DMS114 treated with DMSO at 0.1 percent for 48 hours (cell line): ENCODE measurements around the gene CGB8.
"Not testable (repeated sequence)": the region's sequence is repeated elsewhere in the genome, so short reads cannot be mapped to it uniquely, and the experiment has no call there.

ENCODE experiments used
- DNase-seq: peaks from one replicate; lab custom pipeline; 2025; ENCODE audit not compliant: unreplicated experiment; lab: John Stamatoyannopoulos, UW

The CGB8 gene

GRCh38 chr19:49031642-49032301 is 17.1 kb downstream of the CGB8 start, which contains the start of gene CGB2:
CGB2 (plus strand) TSS chr19:49031890; CDS start chr19:49032096, 206 bp downstream.
- not testable (repeated sequence) for DNase-seq

- DNase-seq, result not testable (repeated sequence)
Observed at GRCh38 chr19:49030323-49030722, 18.6 kb downstream of the CGB8 start.

- not testable (repeated sequence) for DNase-seq
Observed at GRCh38 chr19:49029749-49030148, 19.2 kb downstream of the CGB8 start.

- DNase-seq, result not testable (repeated sequence)
Observed at GRCh38 chr19:49028686-49029085, 20.2 kb downstream of the CGB8 start.

DNA sequence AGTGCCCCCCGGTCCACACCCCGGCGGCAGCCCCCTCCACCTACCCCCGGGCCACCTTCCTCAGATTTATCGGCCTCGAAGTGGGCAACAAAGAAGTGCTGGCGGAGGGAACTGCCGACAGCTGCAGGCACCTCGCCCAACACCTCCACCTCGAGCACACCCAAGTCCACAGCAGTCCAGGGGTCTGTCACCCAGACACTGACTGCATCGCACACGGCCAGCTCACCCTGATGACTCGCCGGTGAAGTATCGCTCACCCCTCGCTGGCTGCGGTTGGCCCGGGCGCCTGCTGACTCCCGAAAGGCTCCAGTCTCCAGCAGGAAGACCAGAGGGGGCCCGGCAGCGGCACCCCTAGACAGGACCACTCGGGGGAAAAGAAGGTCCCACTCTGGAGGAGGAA is 23.3 kb downstream of the CGB8 start:
- DNase-seq, result not testable (repeated sequence)

DNA sequence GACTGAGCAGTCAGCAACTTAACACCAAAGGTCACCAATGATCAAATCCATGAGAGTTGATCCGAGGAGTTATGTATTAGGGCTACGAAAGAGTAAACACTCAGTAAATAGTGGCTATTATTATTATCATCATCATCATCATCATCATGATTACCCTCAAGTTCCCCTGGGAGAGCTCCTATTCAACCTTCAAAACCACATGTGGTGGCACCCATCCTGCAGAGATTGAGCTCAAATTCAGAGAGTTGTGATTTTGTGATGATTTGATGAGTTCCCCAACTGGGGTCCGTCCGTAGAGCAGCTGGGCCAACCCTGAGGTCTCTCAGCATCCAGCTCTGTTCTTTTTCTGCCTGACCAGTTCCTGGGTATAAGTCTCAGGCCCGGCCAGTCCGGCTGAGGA is 23.8 kb downstream of the CGB8 start:
- DNase-seq, result not testable (repeated sequence)

DNA sequence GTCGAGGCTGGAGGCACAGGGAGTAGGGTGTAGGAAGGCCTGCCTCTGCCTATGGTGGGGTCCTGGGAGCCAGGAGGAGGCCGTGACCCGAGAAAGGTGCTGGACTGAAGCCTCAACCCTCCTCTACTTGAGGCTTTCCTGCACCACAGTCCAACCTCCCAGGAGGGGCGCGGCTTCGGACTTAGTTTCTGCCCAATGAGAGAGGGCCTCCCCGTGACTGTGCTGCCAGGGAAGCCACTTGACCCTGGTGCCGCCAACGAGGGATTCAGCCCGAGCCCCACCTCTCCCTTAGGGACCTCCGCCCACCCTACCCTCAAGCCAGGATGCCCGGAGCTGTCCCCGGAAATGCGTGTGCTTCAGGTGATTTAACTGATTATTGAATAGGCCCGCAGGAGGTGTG is 24.7 kb downstream of the CGB8 start, which contains the start of gene CGB3:
Gene CGB3 (minus strand): TSS at position 101 of the 400 bp plus-strand sequence. CDS start 362 bp downstream, outside the sequence.
- not testable (repeated sequence) for DNase-seq

GRCh38 chr19:49022116-49022515 is 26.8 kb downstream of the CGB8 start:
- DNase-seq, result no peak

DNA sequence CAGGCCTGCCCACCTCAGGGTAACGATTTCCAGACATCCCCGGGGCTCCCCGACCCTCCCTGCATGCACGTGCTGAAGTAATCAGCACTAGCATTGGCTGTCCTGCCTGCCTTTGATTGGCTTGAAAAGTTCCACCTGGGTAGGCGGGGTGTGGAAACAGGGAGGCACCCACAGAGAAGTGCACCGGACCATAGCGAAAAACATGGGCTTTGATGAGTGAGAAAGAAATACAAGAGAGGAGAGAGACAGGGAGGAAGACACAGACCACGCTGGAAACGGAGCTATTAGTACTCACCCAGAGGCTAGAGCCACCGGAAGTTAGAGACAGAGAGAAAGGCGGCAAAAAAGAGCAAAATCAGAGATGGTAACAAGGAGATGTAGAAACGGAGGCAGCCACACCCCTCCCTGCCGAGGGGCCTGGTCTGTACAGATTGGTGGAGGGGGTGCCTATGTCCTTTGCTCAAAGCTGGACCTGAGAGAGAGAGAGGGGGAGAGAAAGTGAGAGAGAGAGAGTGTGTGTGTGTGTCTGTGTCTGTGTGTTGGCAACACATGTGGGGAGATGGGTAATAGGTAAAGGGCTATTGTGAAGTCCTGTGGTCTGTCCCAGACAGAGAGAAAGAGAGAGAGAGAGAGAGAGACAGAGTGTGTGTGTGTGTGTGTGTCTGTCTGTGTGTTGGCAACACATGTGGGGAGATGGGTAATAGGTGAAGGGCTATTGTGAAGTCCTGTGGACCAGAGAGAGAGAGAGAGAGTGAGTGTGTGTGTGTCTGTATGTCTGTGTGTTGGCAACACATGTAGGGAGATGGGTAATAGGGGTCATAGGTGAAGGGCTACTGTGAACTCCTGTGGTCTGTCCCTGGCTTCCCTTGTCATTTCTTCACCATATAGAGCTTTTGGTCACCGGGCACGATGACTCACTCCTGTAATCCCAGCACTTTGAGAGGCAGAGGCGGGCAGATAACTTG is 27.7 kb downstream of the CGB8 start:
- DNase-seq, result no peak

DNA sequence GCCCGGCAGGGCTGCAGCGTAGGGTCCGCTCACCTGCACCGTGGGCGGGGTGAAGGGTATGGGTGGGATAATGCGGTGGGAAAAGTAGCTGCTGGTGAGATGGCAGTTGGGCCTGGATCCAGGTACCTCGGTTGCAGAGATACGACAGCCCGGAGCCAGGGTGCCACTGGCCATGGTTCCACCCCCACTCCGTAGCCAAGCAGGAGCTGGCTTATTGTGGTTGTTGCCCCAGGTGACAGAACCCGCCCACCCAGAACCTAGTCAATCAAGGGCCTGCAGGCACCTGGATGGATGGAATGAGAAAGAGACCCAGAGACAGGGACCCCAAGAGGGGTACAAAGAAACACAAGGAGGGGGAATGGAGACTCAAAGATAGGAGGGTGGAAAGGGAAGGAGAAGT is 28.6 kb downstream of the CGB8 start:
- no peak for DNase-seq

- DNase-seq, result no peak
Observed at GRCh38 chr19:49019242-49019932, 29.5 kb downstream of the CGB8 start.

- DNase-seq, result not testable (repeated sequence)
Observed at GRCh38 chr19:49018388-49019241, 30.3 kb downstream of the CGB8 start.

DNA sequence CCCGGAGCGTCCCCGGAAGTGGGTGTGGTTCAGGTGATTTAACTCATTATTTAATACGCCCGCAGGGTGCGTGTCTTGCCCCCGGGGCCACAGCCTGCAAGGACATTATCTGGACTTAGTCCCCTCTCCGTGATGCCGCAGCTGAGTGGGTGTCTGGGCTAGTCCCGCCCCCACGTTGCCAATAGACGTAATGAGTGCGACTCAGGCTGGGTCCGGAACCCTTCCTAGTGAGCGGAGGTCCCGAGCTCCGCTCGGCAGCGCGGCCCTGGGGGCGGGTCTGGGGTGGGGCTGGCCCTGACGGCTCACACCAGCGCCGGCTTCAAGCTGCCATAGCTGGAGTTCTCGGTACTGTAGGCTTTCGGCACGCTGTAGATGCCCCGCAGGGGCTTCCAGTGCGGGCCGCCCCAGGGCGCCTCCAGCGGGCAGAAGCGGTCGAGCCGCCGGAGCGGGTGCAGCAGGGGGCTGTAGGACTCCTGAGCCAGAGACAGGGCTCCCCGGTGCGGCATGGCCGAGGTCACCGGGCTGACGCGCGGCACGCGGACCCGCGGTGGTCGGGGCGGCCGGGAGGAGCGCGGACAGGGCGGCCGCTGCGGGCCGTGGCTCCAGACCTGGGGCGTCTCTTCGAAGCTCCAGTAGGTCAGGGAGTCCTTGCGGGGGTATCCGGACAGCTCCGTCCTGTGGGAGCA is 31.1 kb downstream of the CGB8 start:
- no peak for DNase-seq

DNA sequence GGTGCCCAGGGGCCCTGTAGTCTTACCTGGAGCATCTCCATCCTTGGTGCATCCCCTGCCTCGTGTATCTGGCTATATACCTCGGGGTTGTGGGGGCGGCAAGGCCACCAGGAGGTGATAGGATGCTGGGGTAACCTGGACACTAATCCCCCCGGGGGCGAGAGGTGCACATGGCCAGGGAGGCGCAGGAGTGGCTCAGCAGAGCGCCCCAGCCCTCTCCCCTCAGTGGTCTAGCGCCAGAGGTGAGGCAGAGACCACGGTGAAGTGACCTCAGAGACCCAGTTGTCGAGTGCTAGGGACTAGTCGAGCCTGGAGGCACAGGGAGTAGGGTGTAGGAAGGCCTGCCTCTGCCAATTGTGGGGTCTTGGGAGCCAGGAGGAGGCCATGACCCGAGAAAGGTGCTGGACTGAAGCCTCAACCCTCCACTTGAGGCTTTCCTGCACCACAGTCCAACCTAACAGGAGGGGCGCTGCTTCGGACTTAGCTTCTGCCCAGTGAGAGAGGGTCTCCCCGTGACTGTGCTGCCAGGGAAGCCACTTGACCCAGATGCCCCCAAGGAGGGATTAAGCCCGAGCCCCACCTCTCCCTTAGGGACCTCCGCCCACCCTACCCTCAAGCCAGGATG is 31.8 kb downstream of the CGB8 start, which contains the start of gene LHB:
Gene LHB (minus strand): TSS at position 51 of the 625 bp plus-strand sequence. CDS start 10 bp downstream, at position 41.
- no peak for DNase-seq

- no peak for DNase-seq
Observed at GRCh38 chr19:49016067-49016839, 32.7 kb downstream of the CGB8 start.

DNA sequence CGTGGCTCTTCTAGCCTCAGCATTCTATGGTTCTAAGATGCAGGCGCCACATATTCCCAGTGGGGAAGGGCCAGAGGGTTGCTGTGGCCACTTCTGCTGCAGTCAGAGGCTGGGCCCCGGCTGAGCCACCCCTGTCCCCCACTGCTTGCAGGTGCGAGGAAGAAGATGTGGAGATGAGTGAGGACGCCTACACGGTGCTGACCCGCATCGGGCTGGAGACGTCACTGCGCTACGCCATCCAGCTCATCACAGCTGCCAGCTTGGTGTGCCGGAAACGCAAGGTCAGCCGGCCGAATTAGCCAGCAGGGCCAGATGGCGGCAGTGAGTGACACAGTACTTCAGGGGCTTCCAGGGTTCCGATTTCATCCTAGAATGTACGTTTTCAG is 34.0 kb downstream of the CGB8 start:
- no peak for DNase-seq

- no peak for DNase-seq
Observed at GRCh38 chr19:49014123-49014869, 34.6 kb downstream of the CGB8 start.

DNA sequence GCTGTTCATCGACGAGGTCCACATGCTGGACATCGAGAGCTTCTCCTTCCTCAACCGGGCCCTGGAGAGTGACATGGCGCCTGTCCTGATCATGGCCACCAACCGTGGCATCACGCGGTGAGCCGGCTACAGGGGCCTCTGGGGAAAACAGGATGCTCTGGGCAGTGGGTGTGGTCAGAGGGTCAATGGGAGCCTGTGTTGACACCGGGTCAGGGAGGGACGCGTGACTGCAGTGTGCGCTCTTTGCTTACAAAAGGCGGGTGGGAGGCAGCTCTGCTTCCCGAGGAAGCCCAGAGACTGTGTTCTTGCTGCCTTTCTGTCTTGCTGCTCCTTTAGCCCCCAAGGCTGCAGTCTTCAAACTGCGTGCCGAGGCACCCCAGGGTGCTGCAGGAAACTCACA is 37.7 kb downstream of the CGB8 start:
- DNase-seq, result no peak
